OCI-LY7 (cell line): ENCODE results near the gene CEACAM20.

Experiments
- CTCF ChIP-seq: fragments of 200-600 bp; sonication (generic); conservative IDR thresholded peaks from 2 replicates; pipeline ENCODE4 v1.5.1; 2014; ENCODE audit warnings: mild to moderate bottlenecking, antibody characterized with exemption, low read length, moderate library complexity, mixed read lengths
- EZH2phosphoT487 ChIP-seq: fragments of 200-600 bp; sonication (generic); IDR thresholded peaks from 2 replicates; pipeline ENCODE4 v1.6.1; 2018; ENCODE audit warnings: low read depth, borderline replicate concordance, mild to moderate bottlenecking, mixed run types, antibody characterized with exemption, low read length, moderate library complexity, mixed read lengths

- TF ChIP-seq CTCF (no peak), EZH2phosphoT487 (no peak)
Measured at GRCh38 chr19:44539991-44540390, 10.5 kb upstream of the CEACAM20 start.
